ENCODE data around the gene ICA1. TPM values are rescaled to one million over a fixed set of nuclear protein-coding genes. Genes with fewer than 3 reads are reported as not detected.

The ICA1 gene
- total and polyA plus RNA-seq, 2 of the 4 experiments (the other 2 are of a cell fraction), result not detected

DNA sequence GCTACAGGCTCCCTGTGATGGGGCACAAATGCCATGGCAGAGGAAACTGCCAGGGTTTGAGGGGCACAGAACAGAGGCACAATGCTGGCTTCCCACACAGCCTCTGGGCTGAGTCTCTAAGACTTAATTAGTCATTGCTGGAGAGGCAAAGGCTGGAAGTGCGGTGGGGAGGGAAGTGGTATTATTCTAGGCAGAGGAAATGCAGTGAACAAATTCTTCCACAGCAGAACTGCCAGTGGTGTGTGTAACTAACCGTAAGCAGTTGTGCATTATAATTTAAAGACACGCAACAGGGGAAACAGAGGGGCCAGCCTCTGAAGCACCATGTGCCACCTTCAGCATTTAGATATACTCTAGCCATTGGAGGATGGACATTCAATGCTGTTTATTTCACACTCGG is 12.8 kb downstream of the ICA1 start:
- H4K91ac ChIP-seq (ENCODE audit: insufficient read depth, low read depth, low read length), result no peak overlapping the region
- no peak overlapping the region for H3K4ac ChIP-seq (ENCODE audit: low read depth, low read length)
- H2AK9ac ChIP-seq (replicated peaks; ENCODE audit: low read depth, low read length, poor library complexity), result no peak overlapping the region
- no peak overlapping the region for H2BK20ac ChIP-seq (ENCODE audit: low read depth, low read length)
- BruUV-seq (replicated peaks), result no TSS peak
- DNase-seq (no peak), ATAC-seq (ENCODE audit: low read depth) (no peak)
- H3K56ac ChIP-seq (ENCODE audit: extremely low read depth, insufficient read depth, low read length), result no peak overlapping the region
- H3K4me3 ChIP-seq (ENCODE audit: insufficient read depth, low read depth, low read length), result no peak overlapping the region
- ChIA-PET POLR2A (ENCODE audit: unreplicated experiment) (no interaction called here), CTCF (no interaction called here)
- H3K14ac ChIP-seq (replicated peaks; ENCODE audit: low read depth, low read length), result no peak overlapping the region
- dilution Hi-C loops (cut with HindIII; ENCODE audit: low sequenced_read_pairs, unreplicated experiment) (no loop called here), in situ Hi-C loops (cut with MboI; ENCODE audit: low sequenced_read_pairs) (no loop called here), intact Hi-C loops (cut with micrococcal nuclease) (no loop called here)
- no peaks in the 10 kb centered on the region for H3K36me3 ChIP-seq (ENCODE audit: control insufficient read depth, insufficient read depth, low read length)
- H3K4me2 ChIP-seq (ENCODE audit: low read depth, low read length), result no peak overlapping the region
- H2BK5ac ChIP-seq (ENCODE audit: low read depth, low read length, poor library complexity, severe bottlenecking), result no peak overlapping the region
- no peak overlapping the region for H2AFZ ChIP-seq (replicated peaks; ENCODE audit: low read length, poor library complexity)
- H2BK120ac ChIP-seq (ENCODE audit: low read depth, low read length), result no peak overlapping the region
- no peaks in the 10 kb centered on the region for H4K20me1 ChIP-seq (ENCODE audit: insufficient read depth, low read length)
- H3K9me1 ChIP-seq (ENCODE audit: insufficient read depth, low read length), result no peaks in the 10 kb centered on the region
- H3K27me3 ChIP-seq (ENCODE audit: control insufficient read depth, insufficient read depth, low read length), result no peaks in the 10 kb centered on the region
- H3K27ac ChIP-seq (ENCODE audit: insufficient read depth, low read length), result no peak overlapping the region
- no peak for TF ChIP-seq RCOR1 (IDR thresholded peaks at IDR 0.05; ENCODE audit: insufficient replicate concordance, low read length)
- WGBS, 2 experiments (ENCODE audit: extremely low coverage in 2 of 2, insufficient read length in 1 of 2), result no CpG with 5 or more reads among the region's 4 CpGs
- no peak overlapping the region for H3K23ac ChIP-seq (ENCODE audit: low read depth, low read length)
- no peak overlapping the region for H2AK5ac ChIP-seq (ENCODE audit: low read depth, low read length)
- no peaks in the 10 kb centered on the region for H3K4me1 ChIP-seq (ENCODE audit: control insufficient read depth, insufficient read depth, low read length)
- H3K18ac ChIP-seq (ENCODE audit: low read depth, low read length), result no peak overlapping the region
- no peak overlapping the region for H4K8ac ChIP-seq (ENCODE audit: low read depth in 2 of 2, low read length in 2 of 2)
- H3K9me3 ChIP-seq (ENCODE audit: control insufficient read depth, insufficient read depth, low read length), result peaks cover under 1% of the 10 kb centered on the region; the same call in 1 of the 2 replicates
- no peak overlapping the region for H2BK15ac ChIP-seq (ENCODE audit: low read depth, low read length)
- H3K79me1 ChIP-seq (ENCODE audit: low read depth in 1 of 2, low read length in 2 of 2), result no peaks in the 10 kb centered on the region
- no peak overlapping the region for H4K5ac ChIP-seq (ENCODE audit: low read depth, low read length)
- H3K9ac ChIP-seq (ENCODE audit: low read depth, low read length), result no peak overlapping the region

All from IMR-90 (cell line).